Stimulated activated CD8-positive, alpha-beta memory T cell treated with anti-CD3 and anti-CD28 coated beads, Interleukin-12 subunit alpha, Interleukin-12 subunit beta, amount 100 ng/mL, for 24 hours (primary cell): Measurements from ENCODE around the gene COL2A1.

Source experiments
- DNase-seq: peaks from one replicate; pipeline ENCODE4 v3.0.0-alpha.2; 2020; ENCODE audit errors: extremely low read depth

COL2A1 gene

DNA sequence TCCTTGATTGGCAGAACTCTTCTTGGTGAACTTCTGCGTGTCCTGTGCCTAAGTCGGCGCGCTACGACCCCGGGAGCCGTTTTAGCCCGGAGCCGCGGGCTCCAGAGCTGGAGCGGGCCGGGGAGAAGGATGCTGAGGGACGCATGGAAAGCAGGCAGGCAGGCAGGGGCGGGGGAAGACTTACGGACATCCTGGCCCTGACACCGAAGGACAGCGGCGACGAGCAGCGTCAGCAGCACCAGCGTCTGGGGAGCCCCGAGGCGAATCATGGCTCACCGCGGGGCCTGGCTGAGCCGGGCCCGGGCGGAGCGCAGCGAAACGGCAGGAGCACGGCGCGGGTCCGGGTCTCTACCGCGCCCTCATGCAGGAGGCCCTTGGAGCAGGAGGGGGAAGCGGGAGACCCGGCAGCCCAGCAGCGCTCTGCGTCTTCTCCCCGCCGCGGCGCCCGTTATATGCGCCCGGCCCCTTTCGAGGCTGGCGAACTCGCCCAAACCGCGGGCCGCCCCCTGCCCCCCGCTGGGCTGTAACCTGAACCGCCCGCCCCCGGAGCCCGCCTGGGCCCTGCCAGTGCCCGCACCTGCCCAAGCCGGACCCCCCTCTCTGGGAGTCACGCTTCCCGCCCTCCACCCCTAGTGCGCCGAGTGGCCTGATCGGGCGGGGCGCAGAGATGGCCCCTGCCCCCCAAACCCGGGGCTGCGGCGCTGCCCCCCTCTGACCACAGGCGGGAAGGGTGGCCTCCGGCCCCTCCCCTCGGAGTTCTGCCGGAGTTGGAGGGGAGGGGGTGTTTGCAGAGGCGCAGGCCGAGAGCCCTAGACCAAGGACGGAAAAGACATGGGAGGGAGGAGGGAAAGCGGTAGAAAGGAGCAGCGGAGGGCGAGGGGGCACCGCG lies at the start of gene COL2A1:
Gene COL2A1, minus strand, starts transcription at position 424 of the 889 bp plus-strand sequence. Its CDS starts 155 bp downstream, at position 269.
- DNase-seq = no peak

GRCh38 chr12:48053883-48054282 lies 49.6 kb upstream of the COL2A1 start:
- no peak for DNase-seq

DNA sequence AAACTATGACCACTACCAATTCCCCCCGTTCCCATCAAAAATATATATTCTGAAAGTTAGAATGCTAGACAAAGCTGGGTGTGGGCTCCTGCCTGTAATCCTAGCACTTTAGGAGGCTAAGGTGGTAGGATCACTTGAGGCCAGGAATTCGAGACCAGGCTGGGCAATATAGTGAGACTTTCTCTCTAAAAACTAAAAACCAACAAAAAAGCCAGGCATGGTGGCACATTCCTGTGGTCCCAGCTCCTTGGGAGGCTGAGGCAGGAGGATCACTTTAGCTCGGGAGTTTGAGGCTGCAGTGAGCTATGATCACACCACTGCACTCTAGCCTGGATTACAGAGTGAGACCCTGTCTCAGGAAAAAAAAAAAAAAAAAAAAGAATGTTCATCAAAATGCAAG lies 48.8 kb upstream of the COL2A1 start:
- no peak for DNase-seq

GRCh38 chr12:48051681-48052080 lies 47.4 kb upstream of the COL2A1 start:
- DNase-seq = no peak

DNA sequence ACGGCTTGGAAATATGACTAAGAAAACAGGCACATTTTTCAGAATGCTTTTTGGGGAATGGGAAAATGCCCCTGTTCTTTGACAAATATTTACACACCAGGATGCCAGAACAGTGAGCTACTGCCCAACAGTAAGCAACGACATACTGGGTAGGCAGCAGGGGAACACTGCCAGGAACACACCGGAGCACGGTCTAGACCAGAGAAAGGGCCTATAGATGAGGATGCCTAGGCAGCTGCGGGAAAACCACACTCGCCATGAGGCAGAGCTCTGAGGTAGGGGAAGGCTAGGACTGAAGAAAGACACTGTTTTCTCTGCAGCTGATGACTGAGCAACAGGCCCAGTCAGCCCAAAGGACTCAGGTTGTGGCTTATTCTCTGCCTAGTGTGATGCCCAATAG lies 45.9 kb upstream of the COL2A1 start:
- no peak for DNase-seq

DNA sequence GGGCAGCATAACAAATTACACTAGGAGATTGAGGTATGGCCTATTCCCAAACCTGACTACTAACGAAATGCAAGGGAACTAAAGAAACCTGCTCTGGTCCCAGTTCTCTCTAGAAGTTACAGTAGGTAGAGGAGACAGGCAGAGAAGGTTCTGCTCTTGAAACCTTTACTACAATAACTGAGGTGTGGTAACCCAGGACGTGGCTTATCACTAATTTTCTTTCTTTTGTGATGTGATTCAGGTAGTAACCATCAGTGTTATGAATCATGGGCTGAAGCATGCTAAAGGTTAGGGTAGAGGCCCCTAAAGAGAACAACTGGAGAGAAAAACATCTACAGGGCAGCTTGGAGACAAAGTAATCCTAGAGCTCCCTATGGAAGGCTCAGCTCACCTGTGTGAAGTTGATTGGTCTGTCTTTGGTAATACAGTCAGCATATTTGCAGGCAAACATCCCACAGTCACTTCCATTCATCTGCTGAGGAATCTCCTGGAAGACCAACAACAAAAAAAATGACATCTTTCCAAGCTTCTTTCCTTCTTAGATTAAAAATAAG lies 41.8 kb upstream of the COL2A1 start:
- DNase-seq = no peak

DNA sequence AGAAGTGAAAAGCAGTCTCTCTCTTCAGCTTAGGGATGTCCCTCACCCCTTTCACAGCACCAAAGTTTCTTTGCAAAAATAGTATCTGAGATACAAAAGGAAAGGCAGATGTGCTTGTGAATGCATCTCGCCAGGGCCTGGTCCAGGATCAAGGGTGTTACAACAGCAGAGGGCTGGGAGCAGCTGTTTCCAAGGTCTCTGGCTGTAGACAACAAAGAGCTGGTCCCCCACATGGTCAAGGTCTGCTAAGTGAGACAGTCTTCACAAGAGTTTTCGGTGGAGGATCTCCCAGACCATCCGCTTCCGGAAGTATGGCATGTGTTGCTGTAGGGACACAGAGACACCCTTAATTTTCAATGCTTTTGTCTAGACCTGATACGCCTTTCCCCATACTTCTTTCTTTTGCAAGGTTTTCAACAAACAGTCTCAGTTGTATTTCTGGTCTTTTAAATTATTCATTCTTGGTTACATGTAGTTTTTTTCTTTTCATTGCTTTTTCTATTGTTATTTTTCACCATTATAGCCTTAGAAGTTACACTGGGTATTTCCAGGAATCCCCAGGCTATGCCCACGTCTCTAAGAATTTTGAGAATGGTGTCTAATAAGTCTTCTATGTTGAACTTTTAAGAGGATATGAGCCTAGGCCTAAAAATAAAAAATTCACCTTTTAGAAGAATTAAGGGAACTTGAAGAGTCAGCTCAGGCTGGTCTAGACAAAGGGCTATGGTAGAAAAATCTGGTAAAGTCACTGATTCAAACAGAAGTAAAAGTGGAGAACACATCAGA lies 41.0 kb upstream of the COL2A1 start:
- no peak for DNase-seq

- DNase-seq = no peak
These were observed 40.1 kb upstream of the COL2A1 start for GRCh38 chr12:48044396-48044795.

- DNase-seq = no peak
These were observed 39.5 kb upstream of the COL2A1 start for GRCh38 chr12:48043771-48044170.

- DNase-seq = no peak
These were observed 37.5 kb upstream of the COL2A1 start for GRCh38 chr12:48041591-48042423.

DNA sequence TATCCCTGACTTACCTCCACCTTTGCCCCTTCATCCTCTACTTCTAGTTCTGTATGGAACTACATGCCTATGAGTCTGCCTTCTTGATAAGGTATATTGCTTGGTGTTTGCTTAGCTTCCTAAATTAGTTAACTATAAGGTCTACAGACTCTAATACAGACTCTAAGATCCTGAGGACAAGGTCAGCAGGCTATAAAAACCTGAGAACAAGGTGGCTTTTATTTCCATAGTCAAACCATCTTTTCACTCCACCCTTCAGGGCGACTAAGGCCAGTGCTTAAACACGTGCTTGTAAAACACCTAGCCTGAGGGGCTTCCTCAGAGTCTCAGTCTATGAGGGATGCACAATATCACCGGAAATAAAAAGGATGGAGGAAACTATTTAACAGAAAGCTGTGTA lies 36.1 kb upstream of the COL2A1 start:
- DNase-seq = no peak

- DNase-seq = no peak
These were observed 34.9 kb upstream of the COL2A1 start for GRCh38 chr12:48039151-48039550.

GRCh38 chr12:48038085-48038484 lies 33.8 kb upstream of the COL2A1 start:
- DNase-seq = no peak

DNA sequence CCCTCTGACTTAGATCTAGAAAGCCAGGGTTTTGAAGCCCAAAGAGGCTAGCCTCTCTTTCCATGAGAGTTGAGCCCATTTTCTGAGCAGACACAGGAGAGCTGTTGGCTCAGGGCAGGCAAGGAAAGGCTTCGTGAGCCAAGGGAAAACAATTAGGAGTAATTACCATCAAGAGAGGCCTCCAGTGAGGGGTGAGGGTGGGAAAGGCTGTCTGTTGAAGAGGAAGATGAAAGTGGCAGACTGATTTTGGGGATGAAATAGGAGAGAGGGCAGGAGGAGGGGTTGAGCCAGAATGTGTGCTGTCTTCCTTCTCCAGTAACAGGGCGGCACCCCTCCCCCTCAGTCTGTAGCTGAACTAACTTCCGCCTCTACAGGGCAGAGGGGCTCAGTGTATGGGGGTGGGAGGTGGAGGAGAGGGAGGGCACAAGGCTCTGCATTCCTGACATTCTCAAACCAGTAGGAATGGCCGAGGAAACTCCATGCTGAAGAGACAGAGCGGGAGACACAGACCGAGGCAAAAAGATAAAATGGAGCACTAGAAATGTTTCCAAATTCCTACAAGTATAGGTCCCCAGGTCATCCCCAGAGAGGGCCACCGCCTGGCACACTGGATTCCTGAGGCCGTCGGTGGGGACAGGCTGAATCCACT lies 33.1 kb upstream of the COL2A1 start:
- DNase-seq = no peak

- DNase-seq = no peak
These were observed 32.5 kb upstream of the COL2A1 start for GRCh38 chr12:48036818-48037217.

- no peak for DNase-seq
These were observed 30.8 kb upstream of the COL2A1 start for GRCh38 chr12:48034835-48035805.

GRCh38 chr12:48033451-48033850 lies 29.2 kb upstream of the COL2A1 start:
- DNase-seq = no peak

- DNase-seq = no peak
These were observed 28.3 kb upstream of the COL2A1 start for GRCh38 chr12:48032597-48032996.

DNA sequence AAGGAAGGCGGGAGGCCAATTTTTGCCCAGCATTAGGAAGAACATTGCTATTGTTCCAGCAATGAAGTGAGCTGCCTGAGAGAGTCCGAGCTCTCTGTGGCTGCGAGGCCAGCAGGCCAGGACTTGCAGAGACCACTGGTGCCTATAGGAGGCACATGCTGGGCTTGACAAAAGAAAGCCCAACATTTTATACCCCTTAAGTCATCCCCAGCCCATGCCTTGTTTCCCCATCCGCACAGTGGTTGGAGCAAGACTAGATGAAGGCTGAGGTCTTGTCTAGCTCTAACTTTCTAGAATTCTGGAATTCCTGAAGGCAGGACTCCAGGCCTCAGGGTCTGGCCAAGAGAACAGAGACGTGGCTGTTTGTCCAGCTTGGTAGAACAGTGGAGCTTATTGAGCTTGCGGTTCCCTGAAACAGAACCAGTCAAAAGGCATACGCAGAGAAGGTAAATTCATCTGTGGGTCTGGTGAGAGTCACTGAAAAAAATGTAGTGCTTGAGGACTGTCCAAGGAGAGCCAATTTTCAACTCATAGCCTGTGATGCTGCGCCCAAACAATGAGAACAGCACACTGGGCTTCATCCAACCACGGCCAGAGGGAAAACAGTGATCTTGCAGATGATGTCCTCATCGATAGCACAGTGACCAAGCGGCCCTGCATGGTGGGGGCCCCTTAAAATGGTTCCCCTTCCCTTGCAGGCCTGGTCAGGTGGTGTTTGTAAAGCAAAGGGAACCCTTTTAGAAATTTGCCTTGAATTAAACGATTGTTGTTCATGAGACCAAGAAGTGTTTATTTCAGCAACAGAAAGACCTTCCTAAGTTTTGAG lies 27.1 kb upstream of the COL2A1 start:
- no peak for DNase-seq
